ENCODE measurements around the gene DCANP1.

The DCANP1 gene

GRCh38 chr5:135487037-135487395 lies 39.9 kb upstream of the DCANP1 start:
- peaks cover 70 to 84% of the 10 kb centered on the region in 2 donors for H3K27me3 Mint-ChIP-seq

GRCh38 chr5:135486131-135487036 lies 39.2 kb upstream of the DCANP1 start:
- H3K9me3 Mint-ChIP-seq, result no peaks in the 10 kb centered on the region
- no peaks in the 10 kb centered on the region for H3K36me3 Mint-ChIP-seq (ENCODE audit: insufficient read depth)
- no peak overlapping the region for H3K4me3 Mint-ChIP-seq
- ATAC-seq (replicated peaks) (no peak), DNase-seq (no peak)
- H3K27me3 Mint-ChIP-seq, result peaks cover 65 to 78% of the 10 kb centered on the region in 2 donors
- no peak overlapping the region for H3K27ac Mint-ChIP-seq
- peaks cover 5 to 7% of the 10 kb centered on the region in 2 donors for H3K4me1 Mint-ChIP-seq (ENCODE audit: low read depth in 2 of 2)

More at GRCh38 chr5:135487037-135487395, 39.9 kb upstream of the DCANP1 start:
- Mint-ChIP-seq H3K36me3 (ENCODE audit: insufficient read depth) (no peaks in the 10 kb centered on the region), H3K9me3 (no peaks in the 10 kb centered on the region), H3K4me3 (no peak overlapping the region), H3K27ac (no peak overlapping the region), H3K4me1 (ENCODE audit: low read depth in 2 of 2) (peaks cover 5 to 7% of the 10 kb centered on the region in 2 donors)
- no peak for DNase-seq
- no peak for ATAC-seq (replicated peaks)

GRCh38 chr5:135484674-135485086 lies 37.5 kb upstream of the DCANP1 start:
- Mint-ChIP-seq H3K27me3 (peaks cover 55 to 64% of the 10 kb centered on the region in 2 donors), H3K27ac (no peak overlapping the region), H3K9me3 (no peaks in the 10 kb centered on the region), H3K4me3 (no peak overlapping the region), H3K4me1 (ENCODE audit: low read depth in 2 of 2) (peaks cover under 1 to 4% of the 10 kb centered on the region in 2 donors), H3K36me3 (ENCODE audit: insufficient read depth) (no peaks in the 10 kb centered on the region)
- ATAC-seq (replicated peaks) (no peak), DNase-seq (no peak)

GRCh38 chr5:135483254-135483653 lies 36.1 kb upstream of the DCANP1 start:
- ATAC-seq (replicated peaks), result no peak
- Mint-ChIP-seq H3K36me3 (ENCODE audit: insufficient read depth) (no peaks in the 10 kb centered on the region), H3K9me3 (no peaks in the 10 kb centered on the region), H3K27ac (no peak overlapping the region), H3K4me3 (no peak overlapping the region), H3K4me1 (ENCODE audit: low read depth in 2 of 2) (no peaks in the 10 kb centered on the region), H3K27me3 (peaks cover 47 to 58% of the 10 kb centered on the region in 2 donors)
- DNase-seq, result no peak

GRCh38 chr5:135482381-135482933 lies 35.3 kb upstream of the DCANP1 start:
- Mint-ChIP-seq H3K27me3 (peaks cover 39 to 50% of the 10 kb centered on the region in 2 donors), H3K27ac (no peak overlapping the region), H3K9me3 (no peaks in the 10 kb centered on the region), H3K4me1 (ENCODE audit: low read depth in 2 of 2) (no peaks in the 10 kb centered on the region), H3K36me3 (ENCODE audit: insufficient read depth) (no peaks in the 10 kb centered on the region), H3K4me3 (no peak overlapping the region)
- ATAC-seq (replicated peaks) (no peak), DNase-seq (no peak)

- ATAC-seq (replicated peaks), result no peak
Observed at GRCh38 chr5:135481909-135482311, 34.8 kb upstream of the DCANP1 start.

GRCh38 chr5:135481387-135481786 lies 34.2 kb upstream of the DCANP1 start:
- H3K36me3 Mint-ChIP-seq (ENCODE audit: insufficient read depth), result no peaks in the 10 kb centered on the region
- H3K4me3 Mint-ChIP-seq, result no peak overlapping the region
- peaks cover 36 to 47% of the 10 kb centered on the region in 2 donors for H3K27me3 Mint-ChIP-seq
- ATAC-seq (replicated peaks), result no peak
- no peaks in the 10 kb centered on the region for H3K4me1 Mint-ChIP-seq (ENCODE audit: low read depth in 2 of 2)
- H3K9me3 Mint-ChIP-seq, result no peaks in the 10 kb centered on the region
- no peak for DNase-seq
- no peak overlapping the region for H3K27ac Mint-ChIP-seq

More at GRCh38 chr5:135481909-135482311, 34.8 kb upstream of the DCANP1 start:
- no peak overlapping the region for H3K27ac Mint-ChIP-seq
- no peaks in the 10 kb centered on the region for H3K9me3 Mint-ChIP-seq
- no peak overlapping the region for H3K4me3 Mint-ChIP-seq
- no peak for DNase-seq
- H3K36me3 Mint-ChIP-seq (ENCODE audit: insufficient read depth), result no peaks in the 10 kb centered on the region
- H3K27me3 Mint-ChIP-seq, result peaks cover 36 to 47% of the 10 kb centered on the region in 2 donors
- no peaks in the 10 kb centered on the region for H3K4me1 Mint-ChIP-seq (ENCODE audit: low read depth in 2 of 2)

- no peaks in the 10 kb centered on the region for H3K9me3 Mint-ChIP-seq
- no peak overlapping the region for H3K27ac Mint-ChIP-seq
- H3K27me3 Mint-ChIP-seq, result peaks cover 30 to 47% of the 10 kb centered on the region in 2 donors
- no peaks in the 10 kb centered on the region for H3K36me3 Mint-ChIP-seq (ENCODE audit: insufficient read depth)
- ATAC-seq (replicated peaks) (no peak), DNase-seq (no peak)
- no peak overlapping the region for H3K4me3 Mint-ChIP-seq
- no peaks in the 10 kb centered on the region for H3K4me1 Mint-ChIP-seq (ENCODE audit: low read depth in 2 of 2)
Observed at GRCh38 chr5:135480511-135480910, 33.4 kb upstream of the DCANP1 start.

- H3K27ac Mint-ChIP-seq, result no peak overlapping the region
- H3K36me3 Mint-ChIP-seq (ENCODE audit: insufficient read depth), result no peaks in the 10 kb centered on the region
- H3K27me3 Mint-ChIP-seq, result peaks cover 30 to 46% of the 10 kb centered on the region in 2 donors
- DNase-seq, result no peak
- no peaks in the 10 kb centered on the region for H3K4me1 Mint-ChIP-seq (ENCODE audit: low read depth in 2 of 2)
- no peak for ATAC-seq (replicated peaks)
- no peak overlapping the region for H3K4me3 Mint-ChIP-seq
- no peaks in the 10 kb centered on the region for H3K9me3 Mint-ChIP-seq
Observed at GRCh38 chr5:135478938-135479337, 31.8 kb upstream of the DCANP1 start.

GRCh38 chr5:135477613-135478066 lies 30.5 kb upstream of the DCANP1 start:
- H3K36me3 Mint-ChIP-seq (ENCODE audit: insufficient read depth), result no peaks in the 10 kb centered on the region
- ATAC-seq (replicated peaks), result no peak
- DNase-seq, result no peak
- no peak overlapping the region for H3K27ac Mint-ChIP-seq
- H3K4me1 Mint-ChIP-seq (ENCODE audit: low read depth in 2 of 2), result no peaks in the 10 kb centered on the region
- H3K4me3 Mint-ChIP-seq, result no peak overlapping the region
- peaks cover 37 to 47% of the 10 kb centered on the region in 2 donors for H3K27me3 Mint-ChIP-seq
- H3K9me3 Mint-ChIP-seq, result no peaks in the 10 kb centered on the region

GRCh38 chr5:135476615-135477581 lies 29.8 kb upstream of the DCANP1 start:
- Mint-ChIP-seq H3K4me3 (no peak overlapping the region), H3K9me3 (no peaks in the 10 kb centered on the region), H3K36me3 (ENCODE audit: insufficient read depth) (no peaks in the 10 kb centered on the region), H3K27ac (no peak overlapping the region), H3K27me3 (peaks cover 37 to 53% of the 10 kb centered on the region in 2 donors), H3K4me1 (ENCODE audit: low read depth in 2 of 2) (no peaks in the 10 kb centered on the region)
- DNase-seq (no peak), ATAC-seq (replicated peaks) (no peak)

GRCh38 chr5:135473956-135474670 lies 27.0 kb upstream of the DCANP1 start:
- no peak overlapping the region for H3K4me3 Mint-ChIP-seq
- DNase-seq, result no peak
- no peak overlapping the region for H3K27ac Mint-ChIP-seq
- no peaks in the 10 kb centered on the region for H3K9me3 Mint-ChIP-seq
- ATAC-seq (replicated peaks), result no peak
- H3K36me3 Mint-ChIP-seq (ENCODE audit: insufficient read depth), result no peaks in the 10 kb centered on the region
- no peaks in the 10 kb centered on the region for H3K4me1 Mint-ChIP-seq (ENCODE audit: low read depth in 2 of 2)
- H3K27me3 Mint-ChIP-seq, result peaks cover 41 to 68% of the 10 kb centered on the region in 2 donors
